Ammon's horn (tissue), 1 donor: Measurements from ENCODE around the gene THAP6.
"Not testable (repeated sequence)": the region's sequence is repeated elsewhere in the genome, so short reads cannot be mapped to it uniquely, and the experiment has no call there.

Experiments used
- DNase-seq: peaks from one replicate; pipeline ENCODE4 v3.0.0-alpha.2; 2016; ENCODE audit warnings: low spot score

THAP6 gene

GRCh38 chr4:75514131-75514948 is at the start of gene THAP6, which contains the start of gene RCHY1:
Gene THAP6 (plus strand): TSS chr4:75514473. CDS start chr4:75515453, 980 bp downstream.
Gene RCHY1 (minus strand): TSS chr4:75514403. CDS start chr4:75514286, 117 bp downstream.
- DNase-seq = peak; percentile 96

- DNase-seq = no peak
Measured at GRCh38 chr4:75469896-75470295, 44.4 kb upstream of the THAP6 start.

- DNase-seq = no peak
Measured at GRCh38 chr4:75470738-75471137, 43.5 kb upstream of the THAP6 start.

DNA sequence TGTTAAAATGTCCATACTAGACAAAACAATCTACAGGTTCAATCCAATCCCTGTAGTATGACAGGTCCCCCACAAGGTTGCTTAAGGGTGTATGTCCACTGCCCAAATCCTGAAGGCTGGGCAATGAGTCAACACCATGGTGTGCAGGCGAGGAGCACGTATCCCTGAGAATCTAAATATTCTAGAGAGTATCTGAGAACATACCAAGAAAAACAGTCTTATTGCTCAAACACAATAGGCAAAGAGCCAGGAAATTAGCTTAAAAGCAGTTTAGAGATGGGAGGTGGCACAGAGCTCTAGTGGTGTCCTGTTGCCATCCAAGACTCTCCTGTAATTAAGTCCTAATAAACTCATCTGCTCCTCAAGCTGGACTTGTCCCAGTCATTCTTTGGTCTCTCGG is 37.1 kb upstream of the THAP6 start:
- DNase-seq = no peak

- DNase-seq = peak; percentile 27
Measured at GRCh38 chr4:75484190-75484589, 30.1 kb upstream of the THAP6 start.

GRCh38 chr4:75490155-75490554 is 24.1 kb upstream of the THAP6 start:
- DNase-seq = no peak

DNA sequence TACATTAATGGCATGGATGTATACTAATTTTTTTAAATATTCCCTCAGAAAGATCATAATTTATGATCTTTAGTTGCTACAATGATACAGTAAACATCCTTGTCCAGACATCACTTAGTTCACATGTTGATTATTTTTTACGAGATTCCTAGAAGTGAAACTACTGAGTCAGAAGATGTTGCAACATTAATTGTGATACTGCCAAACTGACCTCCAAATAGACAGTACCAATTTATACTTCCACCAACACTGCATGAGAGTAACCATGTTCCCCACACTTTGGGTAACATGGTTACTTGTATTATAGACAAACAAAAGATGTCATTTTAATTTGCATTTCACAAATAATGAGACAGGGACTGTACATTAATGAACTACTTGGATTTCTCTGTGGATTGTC is 19.7 kb upstream of the THAP6 start:
- no peak for DNase-seq

- DNase-seq = no peak
Measured at GRCh38 chr4:75495476-75495875, 18.8 kb upstream of the THAP6 start.

- DNase-seq = no peak
Measured at GRCh38 chr4:75496406-75496805, 17.9 kb upstream of the THAP6 start.

DNA sequence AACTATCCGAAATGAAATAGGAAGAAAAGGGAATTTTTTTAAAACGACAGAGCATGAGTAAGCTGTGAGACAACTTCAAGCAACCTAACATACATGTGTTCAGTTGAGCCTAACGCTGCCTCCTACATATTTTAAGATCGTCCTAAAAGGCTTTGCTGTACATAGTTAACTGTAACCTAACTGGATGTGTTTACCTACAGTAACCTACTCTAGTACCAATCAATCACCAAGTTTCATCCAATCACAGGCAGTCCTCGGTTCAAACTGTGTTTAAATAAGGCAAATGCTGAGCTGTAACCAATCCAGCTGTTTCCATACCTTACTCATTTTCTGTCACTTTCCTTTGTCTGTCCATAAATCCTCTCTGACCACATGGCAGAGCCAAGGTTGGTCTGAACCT is 17.1 kb upstream of the THAP6 start:
- DNase-seq = no peak

DNA sequence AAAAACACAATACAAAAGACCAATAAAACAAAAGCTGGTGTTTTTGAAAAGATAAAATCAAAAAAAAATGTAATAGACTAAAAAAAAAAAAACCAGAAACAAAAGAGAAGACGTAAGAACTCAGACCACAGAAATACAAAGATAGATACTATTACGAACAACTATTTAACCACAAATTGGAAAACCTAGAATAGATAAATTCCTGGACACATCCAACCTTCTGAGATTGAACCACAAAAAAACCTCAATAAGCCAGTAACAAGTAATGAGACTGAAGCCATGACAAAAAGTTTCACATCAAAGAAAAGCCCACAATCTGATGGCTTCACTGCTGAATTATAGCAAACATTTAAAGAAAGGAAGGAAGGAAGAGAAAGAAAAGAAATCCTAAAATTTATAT is 16.2 kb upstream of the THAP6 start:
- DNase-seq = no peak

DNA sequence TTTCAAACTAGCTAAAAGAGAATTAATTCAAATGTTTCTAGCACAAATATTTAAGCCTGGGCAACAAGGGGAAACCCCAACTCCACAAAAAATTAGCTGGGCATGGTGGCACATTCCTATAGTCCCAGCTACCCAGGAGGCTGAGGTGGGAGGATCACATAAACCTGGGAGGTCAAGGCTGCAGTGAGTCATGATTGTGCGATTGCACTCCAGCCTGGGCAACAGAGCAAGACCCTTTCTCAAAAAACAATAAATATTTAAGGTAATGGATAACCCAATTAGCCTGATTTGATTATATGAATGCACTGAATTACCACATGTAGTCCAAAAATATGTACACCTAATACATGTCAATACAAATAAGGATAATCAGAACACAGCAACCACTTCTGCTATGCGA is 14.4 kb upstream of the THAP6 start:
- no peak for DNase-seq

DNA sequence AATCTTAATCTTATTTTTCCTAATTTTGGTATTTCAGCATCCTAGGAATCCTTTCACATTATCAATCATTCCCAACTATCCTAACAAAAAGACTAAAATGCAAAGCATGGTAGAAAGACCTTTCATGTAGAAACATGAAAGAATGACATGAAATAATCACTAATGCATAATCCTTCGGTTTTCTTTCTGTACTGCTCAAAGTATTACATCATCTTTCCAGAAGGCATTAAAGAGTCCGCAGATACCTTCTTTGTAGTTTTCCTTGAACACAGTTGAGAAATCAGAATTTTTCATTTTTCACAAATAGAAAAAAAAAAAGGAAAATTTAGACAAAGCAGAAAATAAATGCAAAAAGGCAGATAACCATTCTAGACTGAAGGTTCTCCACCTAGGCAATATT is 11.6 kb upstream of the THAP6 start:
- no peak for DNase-seq

GRCh38 chr4:75505630-75506029 is 8.6 kb upstream of the THAP6 start:
- no peak for DNase-seq

DNA sequence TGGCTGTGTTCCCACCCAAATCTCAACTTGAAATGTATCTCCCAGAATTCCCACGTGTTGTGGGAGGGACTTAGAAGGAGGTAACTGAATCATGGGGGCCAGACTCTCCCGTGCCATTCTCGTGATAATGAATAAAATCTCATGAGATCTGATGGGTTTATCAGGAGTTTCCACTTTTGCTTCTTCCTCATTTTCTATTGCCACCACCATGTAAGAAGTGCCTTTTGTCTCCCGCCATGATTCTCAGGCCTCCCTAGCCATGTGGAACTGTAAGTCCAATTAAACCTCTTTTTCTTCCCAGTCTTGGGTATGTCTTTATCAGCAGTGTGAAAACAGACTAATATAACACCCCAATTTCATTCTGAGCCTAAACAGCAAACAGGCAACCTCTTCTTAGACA is 4.7 kb upstream of the THAP6 start:
- DNase-seq = not testable (repeated sequence)

DNA sequence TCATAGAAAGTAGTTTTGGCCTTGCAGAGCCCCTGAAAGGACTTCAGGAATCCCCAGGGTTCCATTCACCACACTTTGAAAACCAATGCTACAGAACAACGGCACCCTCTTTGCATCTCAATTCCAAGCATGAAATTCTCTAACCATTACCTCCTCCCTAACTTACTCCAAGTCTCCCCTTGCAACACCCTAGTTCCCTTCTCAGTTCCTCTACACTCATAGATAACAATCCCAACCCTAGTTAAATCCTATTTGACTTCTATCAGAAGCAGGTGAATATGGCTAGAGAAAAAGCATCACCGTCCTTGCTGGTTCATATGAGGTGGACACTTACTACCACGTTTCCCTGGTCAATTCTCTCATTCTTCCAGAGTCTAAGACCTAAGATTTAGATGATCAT is 2.4 kb upstream of the THAP6 start:
- no peak for DNase-seq

GRCh38 chr4:75512386-75513211 is 1.7 kb upstream of the THAP6 start:
- DNase-seq = no peak

- DNase-seq = peak; percentile 11
Measured at GRCh38 chr4:75513526-75514130, 645 bp upstream of the THAP6 start.

- no peak for DNase-seq
Measured at GRCh38 chr4:75514949-75515612, 808 bp downstream of the THAP6 start.

DNA sequence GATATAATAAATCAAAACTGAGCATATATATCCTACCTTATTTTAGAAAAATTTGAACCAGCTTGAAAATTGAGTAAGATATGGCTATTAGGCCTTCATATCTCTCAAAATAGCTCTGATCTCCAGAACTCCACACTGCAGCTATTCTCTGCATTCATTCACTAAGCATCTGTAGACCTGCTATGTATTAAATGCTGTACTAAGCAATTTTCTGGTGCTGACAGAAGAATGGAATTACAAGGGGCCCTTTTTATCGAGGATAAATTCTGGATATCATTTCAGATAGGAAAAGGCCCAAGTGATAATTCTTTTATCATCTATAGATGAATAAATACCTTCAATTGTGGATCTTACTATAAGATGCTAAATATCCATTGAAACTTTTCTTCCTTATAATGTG is 1.9 kb downstream of the THAP6 start:
- no peak for DNase-seq

GRCh38 chr4:75519452-75519851 is 5.2 kb downstream of the THAP6 start:
- DNase-seq = not testable (repeated sequence)

DNA sequence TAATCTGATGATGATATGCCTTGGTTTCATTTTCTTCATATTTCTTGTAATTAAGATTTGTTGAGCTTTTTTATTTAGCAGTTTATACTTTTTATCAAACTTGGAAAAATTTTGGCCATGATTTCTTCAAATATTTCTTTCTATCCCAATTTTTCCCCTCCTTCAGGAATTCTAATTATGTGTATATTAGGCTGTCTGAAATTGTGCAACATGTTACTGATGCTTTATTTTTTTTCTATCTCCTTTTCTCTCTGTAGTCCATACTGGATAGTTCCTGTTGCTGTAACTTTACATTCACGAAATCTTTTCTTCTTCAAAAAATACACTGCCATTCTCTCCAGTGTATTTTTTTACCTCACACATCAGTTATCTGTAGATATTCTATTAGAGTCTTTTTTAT is 10.8 kb downstream of the THAP6 start:
- no peak for DNase-seq
